ENCODE results near the gene PIGM.
"Not testable (repeated sequence)": the region's sequence is repeated elsewhere in the genome, so short reads cannot be mapped to it uniquely, and the experiment has no call there.

Gene PIGM

GRCh38 chr1:160058087-160058486 is 26.3 kb upstream of the PIGM start:
- no peak for DNase-seq

GRCh38 chr1:160056648-160057169 is 24.9 kb upstream of the PIGM start:
- DNase-seq = no peak

- DNase-seq = no peak
Observed at GRCh38 chr1:160053548-160054365, 22.0 kb upstream of the PIGM start.

- DNase-seq = no peak
Observed at GRCh38 chr1:160052936-160053335, 21.1 kb upstream of the PIGM start.

DNA sequence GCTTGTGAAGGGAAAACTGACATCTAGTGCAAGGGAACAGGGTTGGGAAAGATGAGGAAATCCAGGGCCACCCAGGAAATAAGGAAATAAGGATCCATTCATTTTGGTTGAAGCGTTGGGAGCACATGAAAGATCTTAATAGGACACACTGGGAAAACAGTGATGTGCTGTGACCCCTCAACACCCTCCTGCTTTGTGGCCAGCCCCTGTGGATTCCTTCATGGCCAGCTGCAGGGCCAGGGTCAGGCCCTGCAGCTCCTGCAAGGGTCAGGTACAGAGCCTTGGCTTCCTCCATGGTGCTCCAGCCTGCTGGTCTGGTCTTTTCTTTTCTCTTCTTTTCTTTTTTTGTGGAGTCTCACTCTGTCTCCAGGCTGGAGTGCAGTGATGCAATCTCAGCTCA is 18.8 kb upstream of the PIGM start:
- no peak for DNase-seq

GRCh38 chr1:160050182-160050581 is 18.4 kb upstream of the PIGM start:
- DNase-seq = not testable (repeated sequence)

DNA sequence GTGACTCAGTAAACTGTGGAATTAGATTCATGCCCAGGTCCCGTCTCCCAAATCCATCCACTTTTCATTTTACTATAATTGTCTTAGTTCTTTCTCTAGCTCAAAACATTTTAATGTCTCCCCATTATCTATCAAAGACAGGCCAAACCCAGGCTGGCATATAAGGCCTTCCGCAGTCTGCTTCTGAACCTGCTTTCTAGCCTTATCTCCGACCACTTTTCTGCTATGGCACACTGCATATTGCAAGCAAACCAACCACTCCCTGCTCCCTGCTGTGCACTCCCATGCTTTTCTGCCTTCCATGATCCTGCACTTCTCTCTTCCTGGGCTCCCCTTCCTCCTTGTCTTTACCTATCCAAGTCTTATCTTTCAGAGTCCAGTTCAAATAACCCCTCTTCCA is 17.3 kb upstream of the PIGM start:
- DNase-seq = no peak

DNA sequence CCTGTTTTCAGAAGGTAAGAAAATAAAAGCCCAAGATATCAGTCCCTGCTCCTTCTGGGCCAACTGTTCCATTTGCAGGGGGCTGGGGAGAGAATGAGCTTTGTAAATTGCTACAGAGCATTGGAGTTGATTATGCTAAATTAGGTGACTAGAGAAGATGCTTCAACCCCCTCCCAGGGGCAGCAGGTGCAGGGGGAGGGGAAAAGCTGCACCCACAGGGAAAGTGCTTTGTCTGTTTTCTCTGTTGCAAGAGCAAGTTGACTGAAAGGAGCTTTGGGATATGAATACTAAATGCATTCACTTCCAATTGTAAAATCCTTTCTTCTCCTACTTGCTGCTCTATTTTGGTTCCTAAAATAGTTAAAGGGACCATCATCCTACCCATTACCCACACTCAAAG is 16.5 kb upstream of the PIGM start:
- DNase-seq = peak in 2 of 3 experiments; percentile 8 to 39

GRCh38 chr1:160047111-160047991 is 15.6 kb upstream of the PIGM start:
- DNase-seq = no peak

GRCh38 chr1:160046494-160047110 is 14.8 kb upstream of the PIGM start:
- peak; percentile 25 to 75 (median 36) for DNase-seq

DNA sequence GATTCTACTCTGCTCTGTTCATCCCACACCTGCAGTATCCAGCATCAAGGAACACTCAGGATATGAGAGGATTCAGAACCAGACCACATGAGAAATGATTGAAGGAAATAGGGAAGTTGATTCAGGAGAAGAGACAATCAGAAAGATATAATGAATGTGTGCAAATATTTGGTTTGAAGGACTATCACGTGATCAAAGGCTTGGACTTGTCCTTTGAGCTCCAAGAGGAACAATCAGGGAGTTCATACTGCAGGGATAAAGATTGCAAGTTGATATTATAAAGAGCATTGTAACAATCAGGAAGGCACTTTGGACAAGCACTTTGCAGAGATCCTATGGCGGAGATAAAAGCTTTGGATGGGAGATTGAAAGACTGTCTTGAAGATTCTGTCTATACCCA is 13.9 kb upstream of the PIGM start:
- DNase-seq = no peak

GRCh38 chr1:160043543-160043942 is 11.8 kb upstream of the PIGM start:
- no peak for DNase-seq

DNA sequence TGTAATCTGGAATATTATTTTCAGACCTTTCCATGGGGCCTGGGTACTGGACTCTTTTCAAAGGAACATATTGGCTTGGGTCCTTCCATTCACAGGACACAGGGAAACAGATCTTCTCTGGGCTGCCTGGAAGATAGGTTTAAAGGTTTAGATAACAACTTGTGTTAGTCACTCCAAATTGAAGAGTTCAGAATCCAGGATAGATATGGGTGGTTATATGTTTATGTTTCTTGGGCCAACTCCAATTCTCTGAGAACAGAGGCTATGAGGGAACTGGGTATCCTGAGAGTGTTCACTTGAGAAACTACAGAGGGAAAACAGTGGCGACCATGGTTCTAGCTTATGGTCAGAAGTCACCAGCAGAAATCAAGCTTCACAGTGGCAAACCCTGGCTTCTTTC is 8.7 kb upstream of the PIGM start:
- no peak for DNase-seq

GRCh38 chr1:160032165-160032820 is 503 bp upstream of the PIGM start:
- DNase-seq = peak; percentile 43 to 62 (median 59)

DNA sequence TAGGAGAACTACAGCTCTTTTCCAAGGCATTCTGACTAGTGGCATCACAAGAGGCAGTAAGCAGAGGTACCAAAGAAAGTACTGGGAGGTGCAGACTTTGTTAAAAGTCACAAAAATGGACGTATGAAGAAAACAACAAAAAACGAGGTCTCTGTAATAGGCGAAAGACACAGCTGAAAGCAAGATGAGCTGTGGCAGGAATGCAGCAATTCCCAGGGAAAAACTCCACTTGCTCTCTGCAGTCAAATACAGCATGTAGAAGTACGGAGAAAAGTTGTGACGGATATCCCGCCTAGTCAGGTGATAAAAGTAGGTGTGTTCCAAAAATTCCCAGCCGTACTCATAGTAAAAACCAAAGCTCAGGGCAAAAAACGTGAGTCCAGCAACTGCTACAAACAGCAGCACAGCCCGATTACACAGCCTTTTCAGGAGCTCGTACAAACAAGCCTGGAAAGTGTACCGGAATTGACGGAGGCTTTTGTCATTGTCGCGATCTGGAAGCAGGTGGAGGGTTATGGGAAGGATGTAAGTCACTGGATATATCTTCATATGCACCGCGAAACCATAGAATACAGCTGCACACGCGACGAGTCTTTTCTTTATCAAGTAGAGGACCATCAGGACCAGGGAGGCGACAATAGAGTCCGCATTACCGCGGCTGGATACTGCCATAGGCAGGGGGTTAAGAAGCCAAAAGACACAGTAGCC is 979 bp downstream of the PIGM start:
- DNase-seq = peak in 2 of 3 experiments; percentile 63 to 76

- no peak for DNase-seq
Observed at GRCh38 chr1:160028426-160028825, 3.4 kb downstream of the PIGM start.

GRCh38 chr1:160025314-160025713 is 6.5 kb downstream of the PIGM start:
- DNase-seq = no peak

GRCh38 chr1:160024195-160024905 is 7.4 kb downstream of the PIGM start:
- peak in 1 of 3 experiments; percentile 51 for DNase-seq

GRCh38 chr1:160022330-160023310 is 9.2 kb downstream of the PIGM start:
- DNase-seq = peak in 1 of 3 experiments; percentile 54
